Measurements from ENCODE around the gene DKK3.
A peak's percentile ranks its signal among the peaks of the same experiment; 100 is the strongest.
"Not testable (repeated sequence)": the region's sequence is repeated elsewhere in the genome, so short reads cannot be mapped to it uniquely, and the experiment has no call there.

DKK3 gene

DNA sequence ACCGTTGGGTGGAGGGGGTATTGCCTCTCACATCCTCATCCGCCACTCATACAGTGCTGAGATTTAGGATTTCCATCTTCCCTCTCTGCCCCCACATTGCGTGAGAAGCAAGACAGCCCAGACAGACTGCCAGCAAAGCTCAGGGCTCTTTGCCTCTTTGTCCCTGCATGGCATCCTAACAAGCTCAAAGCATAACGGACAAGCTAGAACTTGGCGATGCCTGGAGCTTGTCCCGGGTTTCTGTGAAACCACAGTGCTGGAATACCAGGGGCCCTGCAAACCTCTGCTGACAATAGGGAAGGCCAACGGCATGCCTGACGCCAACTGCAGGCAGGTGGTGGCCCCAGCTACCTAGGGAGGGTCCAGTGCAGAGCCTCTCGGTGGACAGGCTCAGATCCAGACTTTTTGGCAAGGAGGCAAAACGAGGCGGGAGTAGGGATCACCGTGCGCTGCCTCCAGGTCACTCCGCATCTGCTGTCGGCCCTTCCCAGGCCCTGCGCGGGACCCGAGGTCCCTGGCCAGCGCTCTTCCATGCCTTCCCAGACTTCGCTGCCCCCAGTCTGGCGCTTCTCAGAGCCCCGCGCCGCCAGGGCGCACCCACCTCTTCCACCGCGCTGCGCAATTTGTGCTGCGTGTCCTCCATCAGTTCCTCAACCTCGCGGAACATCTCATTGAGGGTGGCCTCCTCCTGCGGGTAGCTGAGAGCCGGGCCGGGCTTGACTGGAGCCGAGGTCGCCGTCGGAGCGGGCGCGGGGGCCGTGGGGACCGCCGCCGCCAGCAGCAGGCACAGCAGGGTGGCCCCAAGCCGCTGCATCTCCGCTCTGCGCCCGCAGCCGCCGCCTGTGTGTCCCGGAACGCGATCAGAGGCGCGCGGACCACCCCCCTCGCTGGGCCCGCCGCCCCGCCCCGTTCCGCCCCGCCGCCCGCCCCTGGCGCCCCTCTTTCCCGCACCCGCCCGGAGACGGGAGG is at the start of gene DKK3:
Gene DKK3, minus strand, starts transcription at position 858 of the 969 bp plus-strand sequence. Its CDS starts 44 bp downstream, at position 814.
- DNase-seq (ENCODE audit: low spot score), result no peak

- DNase-seq (ENCODE audit: low spot score), result no peak
These were observed 49.0 kb upstream of the DKK3 start for GRCh38 chr11:12057299-12057980.

- DNase-seq (ENCODE audit: low spot score), result no peak
These were observed 47.7 kb upstream of the DKK3 start for GRCh38 chr11:12056119-12056518.

- DNase-seq (ENCODE audit: low spot score), result no peak
These were observed 45.4 kb upstream of the DKK3 start for GRCh38 chr11:12053606-12054361.

DNA sequence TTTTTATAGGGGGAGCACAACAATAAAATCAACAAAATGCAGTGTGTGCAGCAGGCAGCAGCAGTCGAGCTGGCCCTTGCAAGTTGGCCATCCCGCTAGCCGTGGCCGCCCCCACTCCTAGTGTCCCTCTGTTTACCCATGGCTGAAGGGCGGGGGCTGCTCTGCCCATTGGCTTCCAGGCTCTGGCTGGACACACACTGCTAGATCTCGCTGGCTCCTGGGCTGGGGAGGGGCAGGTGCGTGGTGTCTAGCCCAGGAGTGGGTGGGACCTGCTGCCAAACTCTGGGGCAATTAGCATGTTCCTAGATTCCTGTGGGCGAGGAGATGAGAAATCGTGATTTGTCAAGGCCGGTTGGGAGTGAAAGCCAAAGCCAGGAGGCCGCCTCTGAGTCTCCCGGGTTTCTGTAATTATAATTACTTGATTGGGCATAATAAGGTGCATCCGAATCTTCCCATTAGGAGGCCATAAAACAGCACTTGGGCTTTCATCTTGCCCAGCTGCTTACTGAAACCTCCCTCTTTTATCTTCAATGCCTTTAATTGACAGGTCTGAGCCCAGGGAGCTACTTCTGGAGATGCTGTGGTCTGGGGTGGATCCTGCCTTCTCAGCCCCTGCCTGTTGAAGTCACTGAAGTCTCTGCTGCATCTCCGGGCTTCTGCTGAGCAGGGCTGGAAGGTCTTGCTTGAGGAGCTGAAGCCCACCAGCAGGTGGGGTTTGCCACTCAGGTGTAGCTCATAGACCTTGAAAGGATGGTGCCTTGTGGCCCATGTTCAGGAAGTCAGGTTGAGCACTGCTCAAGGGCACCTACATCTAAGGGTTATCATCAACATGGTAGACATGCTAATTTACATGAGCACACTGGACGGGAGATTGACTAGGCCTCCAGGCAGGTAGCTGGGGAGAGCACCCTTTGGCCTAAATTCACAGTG is 44.5 kb upstream of the DKK3 start:
- DNase-seq (ENCODE audit: low spot score), result no peak

DNA sequence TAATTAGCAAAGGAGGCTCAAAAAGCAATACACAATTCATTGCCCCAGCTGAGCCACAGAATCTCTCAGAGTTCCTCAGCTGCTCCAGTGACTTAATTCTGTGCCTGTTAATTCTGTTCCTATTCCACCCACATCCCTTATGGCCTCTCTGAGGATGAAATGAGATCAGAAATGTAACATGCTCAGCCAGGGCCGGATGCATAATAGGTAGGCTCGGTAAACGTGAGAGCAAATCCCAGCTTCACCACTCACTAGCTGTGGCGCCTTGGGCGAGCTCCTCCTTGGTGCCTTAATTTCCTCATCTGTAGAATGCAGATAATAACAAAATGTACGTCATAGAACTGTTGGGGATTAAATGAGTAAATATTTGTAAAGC is 42.8 kb upstream of the DKK3 start:
- no peak for DNase-seq (ENCODE audit: low spot score)

DNA sequence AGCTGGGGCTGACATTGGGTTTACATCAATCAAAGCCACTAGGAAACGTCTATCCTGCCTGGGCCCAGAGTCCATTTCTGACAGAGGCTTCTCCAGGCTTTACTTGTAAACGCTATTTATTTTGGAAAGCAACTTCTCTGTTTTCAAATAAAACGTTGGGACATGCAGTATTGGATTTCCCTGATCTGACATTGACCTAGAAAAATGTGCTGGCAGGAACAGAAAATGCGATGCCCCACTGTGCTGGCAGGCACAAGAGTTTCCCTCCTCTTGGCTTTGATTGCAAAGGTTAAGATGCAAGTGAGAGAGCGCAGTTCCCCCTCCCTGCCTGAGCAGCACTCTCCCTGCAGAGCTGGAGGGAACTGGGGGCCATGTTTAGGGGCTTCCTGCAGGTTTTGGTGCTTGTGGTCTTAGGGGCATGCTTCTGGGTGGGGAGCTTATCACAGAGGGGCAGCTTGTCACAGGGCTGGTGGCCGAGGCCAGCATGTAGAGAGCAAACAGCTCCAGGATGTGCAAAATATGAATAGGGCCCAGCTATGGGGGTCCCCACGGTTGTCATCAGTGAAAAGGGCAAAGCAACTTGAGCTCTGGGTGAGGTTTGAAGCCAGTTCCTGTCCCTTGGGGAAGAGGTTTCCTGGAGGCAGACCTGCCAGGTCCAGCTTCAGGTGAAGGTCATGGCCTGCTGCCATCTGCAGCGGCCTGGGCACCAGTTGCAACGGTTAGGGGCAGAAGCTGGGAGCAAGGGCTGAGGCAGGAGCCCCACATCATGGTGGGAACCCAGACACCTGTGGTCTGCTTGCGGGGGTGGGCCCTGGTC is 42.3 kb upstream of the DKK3 start:
- DNase-seq (ENCODE audit: low spot score), result no peak

- no peak for DNase-seq (ENCODE audit: low spot score)
These were observed 40.7 kb upstream of the DKK3 start for GRCh38 chr11:12048936-12049790.

DNA sequence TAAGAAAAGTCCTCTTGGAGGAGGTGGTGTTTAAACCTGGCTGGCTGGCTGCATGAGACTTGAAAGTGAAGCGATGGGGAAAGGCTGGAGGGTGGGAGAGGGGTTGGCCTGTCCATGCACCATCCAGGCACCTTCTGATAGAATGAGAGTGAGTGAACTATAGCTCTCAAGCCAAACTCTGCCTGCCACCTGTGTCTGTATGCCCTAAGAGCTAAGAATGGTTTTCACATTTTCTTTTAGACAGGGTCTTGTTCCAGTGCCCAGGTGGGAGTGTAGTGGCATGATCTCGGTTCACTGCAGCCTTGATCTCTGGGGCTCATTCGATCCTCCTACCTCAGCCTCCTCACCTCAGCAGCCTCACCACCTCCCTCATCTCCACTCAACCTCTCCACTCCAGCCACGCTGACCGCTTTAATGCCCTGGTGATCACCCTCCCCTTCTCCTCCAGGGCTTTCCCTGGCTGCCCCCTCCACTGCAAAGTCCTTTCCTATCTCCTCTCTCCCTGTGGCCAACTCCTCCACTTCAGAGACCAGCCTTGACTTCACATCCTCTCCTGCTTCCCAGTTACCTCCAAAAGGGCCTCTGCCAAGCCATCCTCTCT is 38.3 kb upstream of the DKK3 start:
- DNase-seq (ENCODE audit: low spot score), result no peak

DNA sequence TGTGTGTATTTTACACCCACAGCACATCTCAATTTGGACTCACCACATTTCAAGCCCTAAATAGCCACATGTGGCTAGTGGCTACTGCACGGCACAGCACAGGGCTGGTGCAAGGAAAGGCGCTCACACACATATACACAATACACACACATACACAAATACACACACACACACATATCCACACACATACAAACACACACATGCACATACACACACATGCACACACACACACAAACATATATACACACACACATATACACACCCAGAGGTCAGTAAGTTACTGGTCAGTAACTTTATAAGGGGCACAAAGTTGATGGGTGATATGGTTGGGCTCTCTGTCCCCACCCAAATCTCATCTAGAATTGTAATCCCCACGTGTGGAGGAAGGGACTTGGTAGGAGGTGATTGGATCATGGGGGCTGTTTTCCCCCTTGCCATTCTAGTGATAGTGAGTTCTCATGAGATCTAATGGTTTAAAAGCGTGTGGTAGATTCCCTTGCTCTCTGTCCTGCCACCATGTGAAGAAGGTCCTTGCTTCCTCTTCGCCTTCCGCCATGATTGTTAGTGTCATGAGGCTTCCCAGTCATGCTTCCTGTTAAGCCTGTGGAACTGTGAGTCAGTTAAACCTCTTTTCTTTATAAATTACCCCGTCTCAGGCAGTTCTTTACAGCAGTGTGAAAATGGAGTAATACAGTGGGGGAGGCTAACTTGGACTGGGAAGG is 37.6 kb upstream of the DKK3 start:
- no peak for DNase-seq (ENCODE audit: low spot score)

DNA sequence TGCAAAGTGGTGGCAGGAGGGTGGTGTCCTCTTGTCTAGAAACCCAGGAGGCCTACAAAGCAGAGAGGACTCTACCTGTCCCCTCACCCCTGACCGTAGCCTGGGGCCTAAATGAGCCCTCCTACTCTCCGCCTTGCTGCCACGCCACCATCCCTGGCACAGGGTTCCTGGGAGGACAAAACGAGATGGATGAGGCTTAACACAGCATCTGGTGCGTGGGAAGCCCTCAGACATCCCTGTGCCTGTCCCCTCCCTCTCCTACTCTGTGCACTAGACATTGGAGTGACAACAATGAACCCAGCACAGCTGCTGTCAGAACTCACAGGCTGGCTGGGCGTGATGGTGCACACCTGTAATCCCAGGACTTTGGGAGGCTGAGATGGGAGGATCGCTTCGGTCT is 36.4 kb upstream of the DKK3 start:
- no peak for DNase-seq (ENCODE audit: low spot score)

GRCh38 chr11:12043959-12044791 is 35.7 kb upstream of the DKK3 start:
- DNase-seq (ENCODE audit: low spot score), result peak; percentile 32

- DNase-seq (ENCODE audit: low spot score), result no peak
These were observed 34.8 kb upstream of the DKK3 start for GRCh38 chr11:12043221-12043620.

- no peak for DNase-seq (ENCODE audit: low spot score)
These were observed 33.8 kb upstream of the DKK3 start for GRCh38 chr11:12042215-12042676.

DNA sequence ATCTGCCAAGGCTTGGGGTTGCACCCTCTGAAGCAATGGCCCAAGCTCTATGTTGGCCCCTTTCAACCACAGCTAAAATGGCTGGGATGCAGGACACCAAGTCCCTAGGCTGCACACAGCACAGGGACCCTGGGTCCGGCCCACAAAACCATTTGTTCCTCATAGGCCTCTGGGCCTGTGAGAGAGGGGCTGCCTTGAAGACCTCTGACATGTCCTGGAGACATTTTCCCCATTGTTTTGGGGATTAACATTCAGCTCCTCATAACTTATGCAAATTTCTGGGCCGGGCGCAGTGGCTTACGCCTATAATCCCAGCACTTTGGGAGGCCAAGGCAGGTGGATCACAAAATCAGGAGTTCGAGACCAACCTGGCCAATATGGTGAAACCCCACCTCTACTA is 32.3 kb upstream of the DKK3 start:
- DNase-seq (ENCODE audit: low spot score), result not testable (repeated sequence)

DNA sequence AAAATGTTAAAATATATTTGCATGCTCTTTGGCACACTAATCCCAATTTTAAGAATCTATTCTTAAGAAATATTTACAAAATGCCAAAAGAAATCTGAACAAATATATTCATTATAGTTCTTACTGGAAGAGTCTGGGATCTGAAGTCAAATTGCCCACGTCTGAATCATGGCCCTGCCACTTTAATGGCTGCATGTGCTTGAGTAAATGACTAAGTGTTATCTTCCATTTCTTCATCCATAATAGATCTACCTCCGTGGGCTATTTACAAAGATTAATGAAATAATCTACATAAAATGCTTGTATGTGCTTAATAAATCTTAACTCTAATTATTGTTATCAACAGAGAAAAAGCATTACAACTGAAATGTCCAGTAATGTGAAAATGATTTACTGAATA is 24.5 kb upstream of the DKK3 start:
- no peak for DNase-seq (ENCODE audit: low spot score)

GRCh38 chr11:12031856-12032544 is 23.6 kb upstream of the DKK3 start:
- no peak for DNase-seq (ENCODE audit: low spot score)
